Duodenal mucosa (tissue), 2 donors: Measurements from ENCODE around the gene TSPAN9.

Experiments
- H3K27ac ChIP-seq: one replicate; pipeline ENCODE4 v1.7.0; 2013; ENCODE audit warnings: low read depth, low read length
- H3K27me3 ChIP-seq, 2 donors: one replicate each; pipeline ENCODE4 v1.7.0; 2013; ENCODE audit warnings: low read length in 2 of 2, control low read depth in 1 of 2; ENCODE audit not compliant: insufficient read depth in 2 of 2, control insufficient read depth in 1 of 2
- H3K36me3 ChIP-seq, 2 donors: one replicate each; pipeline ENCODE4 v1.7.0; 2013; ENCODE audit warnings: low read length in 2 of 2, control low read depth in 1 of 2; ENCODE audit not compliant: insufficient read depth in 2 of 2, control insufficient read depth in 1 of 2
- H3K4me1 ChIP-seq, 2 donors: one replicate each; pipeline ENCODE4 v1.7.0; 2013; ENCODE audit warnings: low read length in 2 of 2, control low read depth in 1 of 2; ENCODE audit not compliant: insufficient read depth in 2 of 2, control insufficient read depth in 1 of 2
- H3K4me3 ChIP-seq, 2 donors: one replicate each; pipeline ENCODE4 v1.7.0; 2013; ENCODE audit warnings: low read length in 2 of 2, low read depth in 1 of 2
- H3K9ac ChIP-seq, 2 donors: one replicate each; pipeline ENCODE4 v1.7.0; 2013; ENCODE audit warnings: low read length in 2 of 2, low read depth in 1 of 2
- H3K9me3 ChIP-seq, 2 donors: one replicate each; pipeline ENCODE4 v1.7.0; 2013; ENCODE audit warnings: low read length in 2 of 2, control low read depth in 1 of 2; ENCODE audit not compliant: control insufficient read depth in 1 of 2

Gene TSPAN9

GRCh38 chr12:3310271-3311026 is 233.3 kb downstream of the TSPAN9 start:
- H3K4me1 ChIP-seq: no peaks in the 10 kb centered on the region
- H3K9me3 ChIP-seq: no peaks in the 10 kb centered on the region
- H3K27me3 ChIP-seq: peaks cover 6 to 13% of the 10 kb centered on the region in 2 donors
- H3K27ac ChIP-seq: no peak overlapping the region
- no peak overlapping the region for H3K9ac ChIP-seq
- no peak overlapping the region for H3K4me3 ChIP-seq
- no peaks in the 10 kb centered on the region for H3K36me3 ChIP-seq

- Histone ChIP-seq H3K4me3 (no peak overlapping the region), H3K27ac (no peak overlapping the region), H3K36me3 (no peaks in the 10 kb centered on the region), H3K27me3 (peaks cover 6 to 13% of the 10 kb centered on the region in 2 donors), H3K4me1 (no peaks in the 10 kb centered on the region), H3K9me3 (no peaks in the 10 kb centered on the region), H3K9ac (no peak overlapping the region)
Observed at GRCh38 chr12:3311027-3311402, 233.8 kb downstream of the TSPAN9 start.

GRCh38 chr12:3311491-3312103 is 234.4 kb downstream of the TSPAN9 start:
- Histone ChIP-seq H3K4me3 (no peak overlapping the region), H3K27ac (no peak overlapping the region), H3K36me3 (no peaks in the 10 kb centered on the region), H3K9ac (no peak overlapping the region), H3K9me3 (no peaks in the 10 kb centered on the region), H3K4me1 (no peaks in the 10 kb centered on the region), H3K27me3 (peaks cover 6 to 13% of the 10 kb centered on the region in 2 donors)

- Histone ChIP-seq H3K27ac (no peak overlapping the region), H3K36me3 (no peaks in the 10 kb centered on the region), H3K4me1 (no peaks in the 10 kb centered on the region), H3K9ac (no peak overlapping the region), H3K4me3 (no peak overlapping the region), H3K9me3 (no peaks in the 10 kb centered on the region), H3K27me3 (peaks cover 6 to 9% of the 10 kb centered on the region in 2 donors)
Observed at GRCh38 chr12:3313066-3313465, 235.9 kb downstream of the TSPAN9 start.

GRCh38 chr12:3313675-3314663 is 236.8 kb downstream of the TSPAN9 start:
- peaks cover 6 to 8% of the 10 kb centered on the region in 2 donors for H3K27me3 ChIP-seq
- no peak overlapping the region for H3K4me3 ChIP-seq
- H3K9ac ChIP-seq: no peak overlapping the region
- H3K36me3 ChIP-seq: no peaks in the 10 kb centered on the region
- no peaks in the 10 kb centered on the region for H3K4me1 ChIP-seq
- no peaks in the 10 kb centered on the region for H3K9me3 ChIP-seq
- no peak overlapping the region for H3K27ac ChIP-seq

GRCh38 chr12:3315201-3315661 is 238.1 kb downstream of the TSPAN9 start:
- H3K9ac ChIP-seq: no peak overlapping the region
- no peaks in the 10 kb centered on the region for H3K36me3 ChIP-seq
- no peak overlapping the region for H3K4me3 ChIP-seq
- no peaks in the 10 kb centered on the region for H3K9me3 ChIP-seq
- H3K27ac ChIP-seq: no peak overlapping the region
- peaks cover 4 to 8% of the 10 kb centered on the region in 2 donors for H3K27me3 ChIP-seq
- H3K4me1 ChIP-seq: no peaks in the 10 kb centered on the region

GRCh38 chr12:3316776-3317480 is 239.7 kb downstream of the TSPAN9 start:
- no peak overlapping the region for H3K9ac ChIP-seq
- no peaks in the 10 kb centered on the region for H3K4me1 ChIP-seq
- no peak overlapping the region for H3K27ac ChIP-seq
- no peak overlapping the region for H3K4me3 ChIP-seq
- peaks cover 0 to 8% of the 10 kb centered on the region in 2 donors for H3K27me3 ChIP-seq
- no peaks in the 10 kb centered on the region for H3K36me3 ChIP-seq
- H3K9me3 ChIP-seq: no peaks in the 10 kb centered on the region

- Histone ChIP-seq H3K9me3 (no peaks in the 10 kb centered on the region), H3K9ac (no peak overlapping the region), H3K4me3 (no peak overlapping the region), H3K27ac (no peak overlapping the region), H3K27me3 (peaks cover 0 to 2% of the 10 kb centered on the region in 2 donors), H3K4me1 (no peaks in the 10 kb centered on the region), H3K36me3 (no peaks in the 10 kb centered on the region)
Observed at GRCh38 chr12:3317481-3317815, 240.3 kb downstream of the TSPAN9 start.

GRCh38 chr12:3317841-3318501 is 240.8 kb downstream of the TSPAN9 start:
- Histone ChIP-seq H3K4me1 (no peaks in the 10 kb centered on the region), H3K4me3 (no peak overlapping the region), H3K36me3 (no peaks in the 10 kb centered on the region), H3K27ac (no peak overlapping the region), H3K27me3 (peaks cover 0 to 2% of the 10 kb centered on the region in 2 donors), H3K9ac (no peak overlapping the region), H3K9me3 (no peaks in the 10 kb centered on the region)
